OCI-LY1 (cell line): ENCODE data around the gene CADM1.

Experiments used
- H2AFZ ChIP-seq: fragments of 200-600 bp; sonication (generic), shearing (Covaris generic); 2 replicates; pipeline ENCODE4 v1.6.0; 2014; ENCODE audit warnings: antibody characterized with exemption, mild to moderate bottlenecking, low read length
- H3F3A ChIP-seq: fragments of 200-600 bp; sonication (generic), shearing (Covaris generic); 2 replicates; pipeline ENCODE4 v1.6.0; 2014; ENCODE audit warnings: mild to moderate bottlenecking, antibody characterized with exemption, low read length, moderate library complexity; ENCODE audit not compliant: insufficient read depth
- H3K27ac ChIP-seq: fragments of 200-600 bp; sonication (generic); 2 replicates; pipeline ENCODE4 v1.5.1; 2014; ENCODE audit warnings: low read length, mixed run types, mild to moderate bottlenecking, low read depth; ENCODE audit not compliant: poor library complexity, severe bottlenecking
- H3K27me3 ChIP-seq: fragments of 200-600 bp; sonication (generic); 2 replicates; pipeline ENCODE4 v1.6.0; 2014; ENCODE audit warnings: antibody characterized with exemption, mild to moderate bottlenecking, low read length, moderate library complexity; ENCODE audit not compliant: insufficient read depth
- H3K36me3 ChIP-seq: fragments of 200-600 bp; sonication (generic); 2 replicates; pipeline ENCODE4 v1.6.1; 2014; ENCODE audit warnings: mild to moderate bottlenecking, antibody characterized with exemption, low read length, moderate library complexity, mixed read lengths; ENCODE audit not compliant: insufficient read depth
- H3K4me1 ChIP-seq: fragments of 200-600 bp; sonication (generic); 2 replicates; pipeline ENCODE4 v1.5.1; 2014; ENCODE audit warnings: mild to moderate bottlenecking, low read length, moderate library complexity; ENCODE audit not compliant: insufficient read depth, severe bottlenecking
- H3K4me2 ChIP-seq: fragments of 200-600 bp; sonication (generic), shearing (Covaris generic); 2 replicates; pipeline ENCODE4 v1.6.1; 2014; ENCODE audit warnings: low read length
- H3K4me3 ChIP-seq: fragments of 200-600 bp; sonication (generic); 2 replicates; pipeline ENCODE4 v1.5.1; 2014; ENCODE audit warnings: low read length, low read depth, mild to moderate bottlenecking, mixed read lengths; ENCODE audit not compliant: poor library complexity, severe bottlenecking
- H3K79me2 ChIP-seq: fragments of 200-600 bp; shearing (Covaris generic); 2 replicates; pipeline ENCODE4 v1.6.1; 2016; ENCODE audit warnings: mixed run types, low read length, mixed read lengths; ENCODE audit not compliant: insufficient read depth
- H3K9ac ChIP-seq: fragments of 200-600 bp; sonication (generic), shearing (Covaris generic); 2 replicates; pipeline ENCODE4 v1.6.1; 2014; ENCODE audit warnings: mild to moderate bottlenecking, low read length, mixed read lengths
- H3K9me2 ChIP-seq: fragments of 200-600 bp; sonication (generic), shearing (Covaris generic); 2 replicates; pipeline ENCODE4 v1.6.1; 2014; ENCODE audit warnings: low read depth, mild to moderate bottlenecking, low read length, mixed read lengths
- H3K9me3 ChIP-seq: fragments of 200-600 bp; shearing (Covaris generic); 2 replicates; pipeline ENCODE4 v1.6.1; 2014; ENCODE audit warnings: low read length, mixed read lengths
- H4K20me1 ChIP-seq: fragments of 200-600 bp; sonication (generic), shearing (Covaris generic); 2 replicates; pipeline ENCODE4 v1.6.0; 2016; ENCODE audit warnings: mild to moderate bottlenecking, low read length; ENCODE audit not compliant: insufficient read depth
- CTCF ChIP-seq: fragments of 200-600 bp; sonication (generic), shearing (Covaris generic); IDR thresholded peaks from 2 replicates; pipeline ENCODE4 v1.5.1; 2017; ENCODE audit warnings: mild to moderate bottlenecking, antibody characterized with exemption, low read length, moderate library complexity, mixed read lengths
- EZH2 ChIP-seq: fragments of 200-600 bp; sonication (generic), shearing (Covaris generic); IDR thresholded peaks from 2 replicates; pipeline ENCODE4 v1.8.0; 2017; ENCODE audit warnings: borderline replicate concordance, mixed run types, mild to moderate bottlenecking, antibody characterized with exemption, low read length, moderate library complexity, mixed read lengths

Gene CADM1

DNA sequence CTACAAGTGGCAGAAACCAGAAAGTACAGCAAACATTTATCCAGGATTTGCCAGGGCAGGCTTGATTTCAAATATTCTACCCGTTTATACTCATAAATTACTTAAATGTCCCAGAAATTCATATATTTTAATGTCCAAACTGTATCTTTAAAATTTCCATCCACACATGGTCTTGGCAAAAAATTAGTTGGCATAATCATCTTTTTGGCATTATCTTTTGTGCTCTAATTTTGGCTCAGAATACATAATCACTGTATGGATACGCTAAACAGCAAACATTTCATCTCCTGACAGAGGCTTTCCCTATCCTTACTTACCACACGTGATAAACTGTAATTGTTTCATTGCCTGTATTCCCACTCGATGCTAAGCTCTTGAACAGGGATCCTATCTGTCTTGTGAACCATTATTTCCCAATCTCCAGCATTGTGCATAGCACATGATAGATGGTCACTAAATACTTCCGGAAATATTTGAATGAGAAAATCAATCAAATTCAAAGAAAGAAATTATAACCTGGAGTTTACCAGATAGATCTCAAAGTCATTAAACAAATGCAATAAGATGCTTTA, 64.2 kb downstream of the CADM1 start:
- H3K27ac ChIP-seq, result no peak overlapping the region
- H3K9me3 ChIP-seq, result no peaks in the 10 kb centered on the region
- no peak overlapping the region for H3K4me2 ChIP-seq
- H3K4me3 ChIP-seq, result no peak overlapping the region
- TF ChIP-seq EZH2 (no peak), CTCF (no peak)
- no peaks in the 10 kb centered on the region for H3F3A ChIP-seq
- H3K79me2 ChIP-seq, result no peaks in the 10 kb centered on the region
- H3K9me2 ChIP-seq, result no peaks in the 10 kb centered on the region
- no peaks in the 10 kb centered on the region for H3K36me3 ChIP-seq
- no peak overlapping the region for H2AFZ ChIP-seq
- H3K4me1 ChIP-seq, result no peaks in the 10 kb centered on the region
- no peaks in the 10 kb centered on the region for H4K20me1 ChIP-seq
- no peaks in the 10 kb centered on the region for H3K27me3 ChIP-seq
- no peak overlapping the region for H3K9ac ChIP-seq

DNA sequence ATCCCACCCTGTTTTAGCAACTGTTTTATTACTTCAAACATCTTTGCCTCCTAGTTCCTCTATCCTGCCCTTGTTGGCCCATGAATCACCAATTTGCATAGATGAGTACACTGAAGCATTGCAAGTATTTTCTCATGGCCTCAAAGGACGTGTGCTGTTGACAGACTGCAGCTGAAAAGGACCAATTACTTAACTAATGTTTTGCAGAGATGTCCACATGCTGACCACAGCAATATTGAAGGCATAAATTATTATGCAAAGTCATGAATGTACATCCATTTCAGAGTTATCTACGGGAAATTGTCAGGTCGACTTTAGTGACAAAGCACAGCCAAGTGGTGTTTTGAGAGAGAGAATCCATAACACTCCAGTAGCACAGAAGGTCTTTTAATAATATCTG, 64.8 kb downstream of the CADM1 start:
- H3K36me3 ChIP-seq, result no peaks in the 10 kb centered on the region

GRCh38 chr11:115437902-115438575, 66.2 kb downstream of the CADM1 start:
- Histone ChIP-seq H3K79me2 (no peaks in the 10 kb centered on the region), H3K4me2 (no peak overlapping the region), H3K9ac (no peak overlapping the region), H3K36me3 (no peaks in the 10 kb centered on the region), H3F3A (no peaks in the 10 kb centered on the region), H3K9me3 (no peaks in the 10 kb centered on the region), H3K27me3 (no peaks in the 10 kb centered on the region), H3K4me1 (no peaks in the 10 kb centered on the region), H3K9me2 (no peaks in the 10 kb centered on the region), H3K27ac (no peak overlapping the region), H4K20me1 (no peaks in the 10 kb centered on the region), H2AFZ (no peak overlapping the region), H3K4me3 (no peak overlapping the region)
- no peak for TF ChIP-seq EZH2
- no peak for TF ChIP-seq CTCF

More for the DNA sequence above, 64.8 kb downstream of the CADM1 start:
- Histone ChIP-seq H2AFZ (no peak overlapping the region), H3K27ac (no peak overlapping the region), H3F3A (no peaks in the 10 kb centered on the region), H3K79me2 (no peaks in the 10 kb centered on the region), H3K27me3 (no peaks in the 10 kb centered on the region), H4K20me1 (no peaks in the 10 kb centered on the region), H3K9ac (no peak overlapping the region), H3K9me3 (no peaks in the 10 kb centered on the region), H3K4me3 (no peak overlapping the region), H3K9me2 (no peaks in the 10 kb centered on the region), H3K4me2 (no peak overlapping the region), H3K4me1 (no peaks in the 10 kb centered on the region)
- TF ChIP-seq EZH2 (no peak), CTCF (no peak)
